WI38 (cell line): Measurements from ENCODE around the gene ANKUB1.

Experiments used
- H3K4me3 ChIP-seq: 2 replicates; pipeline ENCODE4 v1.5.1; 2011; ENCODE audit warnings: low read depth, mild to moderate bottlenecking, control low read depth, low read length
- CTCF ChIP-seq: IDR thresholded peaks from 2 replicates; pipeline ENCODE4 v1.5.1; 2012; ENCODE audit warnings: low read depth, mild to moderate bottlenecking, control low read depth, low read length

Gene ANKUB1

GRCh38 chr3:149808209-149808829 lies 16.0 kb upstream of the ANKUB1 start:
- peak; percentile 80 for TF ChIP-seq CTCF
- H3K4me3 ChIP-seq: no peak overlapping the region

- TF ChIP-seq CTCF: no peak
- no peak overlapping the region for H3K4me3 ChIP-seq
These were observed 13.9 kb upstream of the ANKUB1 start for GRCh38 chr3:149806171-149806778.

DNA sequence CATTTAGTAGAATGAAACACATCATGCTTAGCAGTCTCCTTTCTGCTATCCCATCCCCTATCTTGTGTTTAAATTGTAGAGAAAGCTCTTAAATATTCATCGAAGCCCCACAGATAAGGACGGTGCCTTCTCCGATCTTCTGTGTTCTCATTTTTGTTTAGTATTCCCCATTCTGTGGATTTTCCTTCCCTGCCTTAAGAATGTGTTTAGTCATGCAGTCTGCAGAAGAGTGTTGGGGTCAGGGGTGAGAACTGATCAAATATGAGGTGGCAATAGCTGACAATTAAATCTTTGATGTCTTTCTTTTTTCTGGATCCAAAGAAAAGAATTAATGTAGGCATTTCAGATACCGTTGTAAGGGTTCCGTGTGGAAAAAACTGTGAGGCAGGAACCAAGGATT lies 9.3 kb upstream of the ANKUB1 start:
- TF ChIP-seq CTCF: no peak
- H3K4me3 ChIP-seq: no peak overlapping the region

GRCh38 chr3:149801195-149801594 lies 8.8 kb upstream of the ANKUB1 start:
- TF ChIP-seq CTCF: no peak
- H3K4me3 ChIP-seq: no peak overlapping the region

GRCh38 chr3:149800693-149801092 lies 8.3 kb upstream of the ANKUB1 start:
- TF ChIP-seq CTCF: no peak
- no peak overlapping the region for H3K4me3 ChIP-seq

DNA sequence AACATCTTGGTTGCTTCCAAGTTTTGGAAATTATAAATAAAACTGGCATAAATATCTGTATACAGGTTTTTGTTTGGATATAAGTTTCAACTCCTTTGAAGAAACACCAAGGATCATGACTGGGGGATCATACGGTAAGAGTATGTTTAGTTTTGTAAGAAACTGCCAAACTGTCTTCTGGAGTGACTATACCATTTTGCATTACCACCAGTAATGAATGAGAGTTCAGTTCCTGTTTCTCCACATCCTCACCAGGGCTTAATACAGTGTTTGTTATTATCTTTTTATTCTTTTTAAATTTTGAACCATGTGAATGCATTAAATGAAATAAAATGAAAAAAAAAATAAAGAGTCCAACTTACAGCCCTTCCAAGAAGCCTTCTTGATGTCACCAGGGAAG lies 3.7 kb upstream of the ANKUB1 start:
- TF ChIP-seq CTCF: no peak
- no peak overlapping the region for H3K4me3 ChIP-seq

DNA sequence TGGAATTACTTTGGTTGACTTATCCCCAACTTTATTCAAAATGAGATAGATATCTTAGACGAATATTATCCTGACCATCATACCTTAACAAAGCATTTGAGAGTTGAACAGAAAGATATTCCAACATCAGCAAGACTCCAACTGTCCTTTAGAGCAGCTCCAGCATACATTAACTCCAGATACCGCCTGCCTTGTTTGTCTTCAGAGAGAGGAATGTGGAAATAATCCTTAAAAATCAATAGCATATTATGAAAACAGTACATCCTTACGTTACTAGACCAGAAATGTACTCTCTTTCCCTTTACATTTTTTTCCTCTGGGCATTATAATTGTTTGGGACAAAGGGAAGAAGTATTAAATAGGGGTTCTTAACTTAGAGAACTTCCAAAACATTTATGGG lies 1.7 kb downstream of the ANKUB1 start:
- no peak overlapping the region for H3K4me3 ChIP-seq
- TF ChIP-seq CTCF: no peak
